Choroid plexus epithelial cell (primary cell): Measurements from ENCODE around the gene EPG5.
"Not testable (repeated sequence)": the region's sequence is repeated elsewhere in the genome, so short reads cannot be mapped to it uniquely, and the experiment has no call there.

Experiments
- DNase-seq: peaks from one replicate; pipeline ENCODE4 v3.0.0-alpha.2; 2010; ENCODE audit warnings: low read depth
- H3K4me3 ChIP-seq: 2 replicates; pipeline ENCODE4 v1.5.1; 2011; ENCODE audit warnings: low read depth, mild to moderate bottlenecking, control low read depth, low read length, moderate library complexity
- CTCF ChIP-seq: conservative IDR thresholded peaks from 2 replicates; pipeline ENCODE4 v1.5.1; 2011; ENCODE audit warnings: low read depth, mild to moderate bottlenecking, control low read depth, inconsistent platforms, low read length, moderate library complexity

Gene EPG5

GRCh38 chr18:45826084-45826483 lies 141.0 kb downstream of the EPG5 start:
- no peak overlapping the region for H3K4me3 ChIP-seq
- no peak for TF ChIP-seq CTCF
- no peak for DNase-seq

- no peak for TF ChIP-seq CTCF
- H3K4me3 ChIP-seq: no peak within 1 kb of the TSS
- DNase-seq: no peak
Observed at GRCh38 chr18:45825258-45826044, 141.7 kb downstream of the EPG5 start, which contains the start of gene SIGLEC15. Gene SIGLEC15, plus strand, starts transcription at chr18:45825675. Its CDS starts 54 bp downstream, at chr18:45825729.

- no peak for TF ChIP-seq CTCF
- DNase-seq: no peak
- H3K4me3 ChIP-seq: no peak overlapping the region
Observed at GRCh38 chr18:45821711-45822110, 145.4 kb downstream of the EPG5 start.

GRCh38 chr18:45821026-45821425 lies 146.1 kb downstream of the EPG5 start:
- no peak overlapping the region for H3K4me3 ChIP-seq
- DNase-seq: no peak
- no peak for TF ChIP-seq CTCF

DNA sequence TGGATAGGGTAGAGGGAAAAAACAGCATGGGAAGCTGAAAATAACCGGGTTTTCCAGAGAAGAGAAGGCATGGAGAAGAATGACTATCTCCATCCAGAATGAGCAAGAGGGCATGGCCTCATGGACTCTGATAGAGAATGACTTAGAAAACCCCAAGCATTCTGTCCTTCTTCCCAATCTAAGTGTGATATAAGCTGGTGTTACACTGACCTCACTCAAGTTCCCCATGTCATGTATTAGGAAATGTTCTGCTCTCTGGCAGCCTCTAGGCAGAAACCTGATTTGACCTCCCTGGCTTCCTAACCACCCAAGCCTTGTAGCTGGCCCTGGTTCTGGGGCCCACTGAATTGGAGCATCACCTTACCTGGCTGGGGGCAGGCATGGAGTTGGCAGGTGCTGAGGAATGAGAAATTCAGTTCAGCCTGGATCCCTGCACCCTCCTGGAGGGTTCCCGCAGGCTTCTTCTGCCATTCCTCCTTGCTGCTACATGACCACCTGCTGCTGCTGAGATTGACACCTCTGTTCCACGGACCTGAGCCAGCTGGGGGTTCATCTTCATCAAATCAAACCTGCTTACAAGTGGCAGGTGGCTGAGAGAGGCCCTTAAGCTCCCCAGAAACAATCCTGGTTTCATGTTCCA lies 146.9 kb downstream of the EPG5 start:
- TF ChIP-seq CTCF: no peak
- H3K4me3 ChIP-seq: no peak overlapping the region
- DNase-seq: no peak

GRCh38 chr18:45818765-45819164 lies 148.4 kb downstream of the EPG5 start:
- not testable (repeated sequence) for H3K4me3 ChIP-seq

DNA sequence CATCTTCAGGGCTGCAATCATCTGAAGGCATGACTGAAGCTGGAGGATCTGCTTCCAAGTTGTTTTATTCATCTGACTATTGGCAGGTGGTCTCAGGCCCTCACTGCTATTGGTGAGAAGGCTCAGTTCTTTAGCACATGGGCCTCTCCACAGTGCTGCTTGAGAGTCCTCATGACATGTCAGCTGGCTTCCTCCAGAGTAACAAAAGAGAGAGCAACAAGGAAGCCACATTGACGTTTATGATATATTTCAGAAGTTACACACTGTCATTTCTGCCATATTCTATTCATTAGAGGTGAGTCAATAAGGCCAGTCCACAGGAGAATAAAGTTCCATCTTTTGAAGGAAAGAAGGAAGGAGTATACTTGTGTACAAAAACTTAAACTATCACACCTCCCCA lies 149.6 kb downstream of the EPG5 start:
- H3K4me3 ChIP-seq: no peak overlapping the region
- DNase-seq: no peak
- no peak for TF ChIP-seq CTCF

More at GRCh38 chr18:45818765-45819164, 148.4 kb downstream of the EPG5 start:
- DNase-seq: not testable (repeated sequence)

- DNase-seq: not testable (repeated sequence)
Observed at GRCh38 chr18:45814733-45815132, 152.4 kb downstream of the EPG5 start.

More at GRCh38 chr18:45814733-45815132, 152.4 kb downstream of the EPG5 start:
- H3K4me3 ChIP-seq: not testable (repeated sequence)
